ENCODE measurements around the gene UNC45B. TPM values are rescaled to one million over a fixed set of nuclear protein-coding genes. Genes with fewer than 3 reads are reported as not detected.

Gene UNC45B
- total and polyA plus RNA-seq, 2 of the 8 experiments (the other 6 are each of a cell fraction or from before 2014, with no cell fraction given): 0.06 to 0.15 TPM

DNA sequence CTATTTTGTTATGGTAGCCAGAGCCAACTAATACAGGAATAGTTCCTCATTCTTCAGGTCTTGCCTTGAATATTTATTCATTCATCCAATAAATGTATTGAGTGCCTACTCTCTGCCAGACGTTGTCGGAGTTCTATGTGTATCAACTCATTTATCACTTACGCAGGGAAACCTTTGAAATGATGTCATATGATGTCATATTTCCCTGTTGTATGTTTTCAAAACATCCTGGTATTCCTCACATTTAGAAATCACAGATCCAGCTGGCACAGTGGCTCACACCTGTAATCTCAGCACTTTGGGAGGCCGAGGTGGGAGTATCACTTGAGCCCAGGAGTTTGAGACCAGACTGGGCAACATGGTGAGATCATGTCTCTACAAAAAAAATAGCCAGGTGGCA lies 2.8 kb upstream of the UNC45B start (continued):
- TF ChIP-seq, protein P1, sequence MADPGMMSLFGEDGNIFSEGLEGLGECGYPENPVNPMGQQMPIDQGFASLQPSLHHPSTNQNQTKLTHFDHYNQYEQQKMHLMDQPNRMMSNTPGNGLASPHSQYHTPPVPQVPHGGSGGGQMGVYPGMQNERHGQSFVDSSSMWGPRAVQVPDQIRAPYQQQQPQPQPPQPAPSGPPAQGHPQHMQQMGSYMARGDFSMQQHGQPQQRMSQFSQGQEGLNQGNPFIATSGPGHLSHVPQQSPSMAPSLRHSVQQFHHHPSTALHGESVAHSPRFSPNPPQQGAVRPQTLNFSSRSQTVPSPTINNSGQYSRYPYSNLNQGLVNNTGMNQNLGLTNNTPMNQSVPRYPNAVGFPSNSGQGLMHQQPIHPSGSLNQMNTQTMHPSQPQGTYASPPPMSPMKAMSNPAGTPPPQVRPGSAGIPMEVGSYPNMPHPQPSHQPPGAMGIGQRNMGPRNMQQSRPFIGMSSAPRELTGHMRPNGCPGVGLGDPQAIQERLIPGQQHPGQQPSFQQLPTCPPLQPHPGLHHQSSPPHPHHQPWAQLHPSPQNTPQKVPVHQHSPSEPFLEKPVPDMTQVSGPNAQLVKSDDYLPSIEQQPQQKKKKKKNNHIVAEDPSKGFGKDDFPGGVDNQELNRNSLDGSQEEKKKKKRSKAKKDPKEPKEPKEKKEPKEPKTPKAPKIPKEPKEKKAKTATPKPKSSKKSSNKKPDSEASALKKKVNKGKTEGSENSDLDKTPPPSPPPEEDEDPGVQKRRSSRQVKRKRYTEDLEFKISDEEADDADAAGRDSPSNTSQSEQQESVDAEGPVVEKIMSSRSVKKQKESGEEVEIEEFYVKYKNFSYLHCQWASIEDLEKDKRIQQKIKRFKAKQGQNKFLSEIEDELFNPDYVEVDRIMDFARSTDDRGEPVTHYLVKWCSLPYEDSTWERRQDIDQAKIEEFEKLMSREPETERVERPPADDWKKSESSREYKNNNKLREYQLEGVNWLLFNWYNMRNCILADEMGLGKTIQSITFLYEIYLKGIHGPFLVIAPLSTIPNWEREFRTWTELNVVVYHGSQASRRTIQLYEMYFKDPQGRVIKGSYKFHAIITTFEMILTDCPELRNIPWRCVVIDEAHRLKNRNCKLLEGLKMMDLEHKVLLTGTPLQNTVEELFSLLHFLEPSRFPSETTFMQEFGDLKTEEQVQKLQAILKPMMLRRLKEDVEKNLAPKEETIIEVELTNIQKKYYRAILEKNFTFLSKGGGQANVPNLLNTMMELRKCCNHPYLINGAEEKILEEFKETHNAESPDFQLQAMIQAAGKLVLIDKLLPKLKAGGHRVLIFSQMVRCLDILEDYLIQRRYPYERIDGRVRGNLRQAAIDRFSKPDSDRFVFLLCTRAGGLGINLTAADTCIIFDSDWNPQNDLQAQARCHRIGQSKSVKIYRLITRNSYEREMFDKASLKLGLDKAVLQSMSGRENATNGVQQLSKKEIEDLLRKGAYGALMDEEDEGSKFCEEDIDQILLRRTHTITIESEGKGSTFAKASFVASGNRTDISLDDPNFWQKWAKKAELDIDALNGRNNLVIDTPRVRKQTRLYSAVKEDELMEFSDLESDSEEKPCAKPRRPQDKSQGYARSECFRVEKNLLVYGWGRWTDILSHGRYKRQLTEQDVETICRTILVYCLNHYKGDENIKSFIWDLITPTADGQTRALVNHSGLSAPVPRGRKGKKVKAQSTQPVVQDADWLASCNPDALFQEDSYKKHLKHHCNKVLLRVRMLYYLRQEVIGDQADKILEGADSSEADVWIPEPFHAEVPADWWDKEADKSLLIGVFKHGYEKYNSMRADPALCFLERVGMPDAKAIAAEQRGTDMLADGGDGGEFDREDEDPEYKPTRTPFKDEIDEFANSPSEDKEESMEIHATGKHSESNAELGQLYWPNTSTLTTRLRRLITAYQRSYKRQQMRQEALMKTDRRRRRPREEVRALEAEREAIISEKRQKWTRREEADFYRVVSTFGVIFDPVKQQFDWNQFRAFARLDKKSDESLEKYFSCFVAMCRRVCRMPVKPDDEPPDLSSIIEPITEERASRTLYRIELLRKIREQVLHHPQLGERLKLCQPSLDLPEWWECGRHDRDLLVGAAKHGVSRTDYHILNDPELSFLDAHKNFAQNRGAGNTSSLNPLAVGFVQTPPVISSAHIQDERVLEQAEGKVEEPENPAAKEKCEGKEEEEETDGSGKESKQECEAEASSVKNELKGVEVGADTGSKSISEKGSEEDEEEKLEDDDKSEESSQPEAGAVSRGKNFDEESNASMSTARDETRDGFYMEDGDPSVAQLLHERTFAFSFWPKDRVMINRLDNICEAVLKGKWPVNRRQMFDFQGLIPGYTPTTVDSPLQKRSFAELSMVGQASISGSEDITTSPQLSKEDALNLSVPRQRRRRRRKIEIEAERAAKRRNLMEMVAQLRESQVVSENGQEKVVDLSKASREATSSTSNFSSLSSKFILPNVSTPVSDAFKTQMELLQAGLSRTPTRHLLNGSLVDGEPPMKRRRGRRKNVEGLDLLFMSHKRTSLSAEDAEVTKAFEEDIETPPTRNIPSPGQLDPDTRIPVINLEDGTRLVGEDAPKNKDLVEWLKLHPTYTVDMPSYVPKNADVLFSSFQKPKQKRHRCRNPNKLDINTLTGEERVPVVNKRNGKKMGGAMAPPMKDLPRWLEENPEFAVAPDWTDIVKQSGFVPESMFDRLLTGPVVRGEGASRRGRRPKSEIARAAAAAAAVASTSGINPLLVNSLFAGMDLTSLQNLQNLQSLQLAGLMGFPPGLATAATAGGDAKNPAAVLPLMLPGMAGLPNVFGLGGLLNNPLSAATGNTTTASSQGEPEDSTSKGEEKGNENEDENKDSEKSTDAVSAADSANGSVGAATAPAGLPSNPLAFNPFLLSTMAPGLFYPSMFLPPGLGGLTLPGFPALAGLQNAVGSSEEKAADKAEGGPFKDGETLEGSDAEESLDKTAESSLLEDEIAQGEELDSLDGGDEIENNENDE (IDR thresholded peaks at IDR 0.05; ENCODE audit: insufficient replicate concordance, low read length): no peak
- TF ChIP-seq SP4 (IDR thresholded peaks at IDR 0.05; ENCODE audit: low read length) (no peak), TBP (IDR thresholded peaks at IDR 0.05; ENCODE audit: low read depth, low read length) (no peak), KDM4A (IDR thresholded peaks at IDR 0.05; ENCODE audit: low read depth, low read length, severe bottlenecking) (no peak), BCL11A (IDR thresholded peaks at IDR 0.05; ENCODE audit: low read depth in 2 of 2, low read length in 2 of 2) (no peak), NANOG (IDR thresholded peaks at IDR 0.05; ENCODE audit: insufficient read depth, low read depth, low read length, poor library complexity, severe bottlenecking) (no peak), CEBPB (IDR thresholded peaks at IDR 0.05; ENCODE audit: low read depth, low read length) (no peak), RBBP5 (IDR thresholded peaks at IDR 0.05; ENCODE audit: borderline replicate concordance, low read depth, low read length) (no peak)
